Thyroid gland (tissue), 4 donors: ENCODE results near the gene SURF2. TPM values are rescaled to one million over a fixed set of nuclear protein-coding genes. Genes with fewer than 3 reads are reported as not detected.

Experiments
- DNase-seq, 2 donors: peaks; one replicate each; pipeline ENCODE4 v3.0.0-alpha.2; 2019
- H3K27ac ChIP-seq, 3 donors: fragments of 200-600 bp; sonication (generic); 1 replicate in 2 of 3; 2 replicates in 1 of 3; pipeline ENCODE4 v1.5.1; 2016 to 2019; ENCODE audit warnings: mild to moderate bottlenecking in 1 of 3, moderate library complexity in 1 of 3
- H3K27me3 ChIP-seq: fragments of 200-600 bp; sonication (generic); one replicate; pipeline ENCODE4 v1.5.1; 2019
- H3K36me3 ChIP-seq, 2 donors: fragments of 200-600 bp; sonication (generic); one replicate each; pipeline ENCODE4 v1.5.1; 2016 to 2019
- H3K4me1 ChIP-seq, 2 donors: fragments of 200-600 bp; sonication (generic); one replicate each; pipeline ENCODE4 v1.5.1; 2017 to 2019
- H3K4me3 ChIP-seq, 3 donors: fragments of 200-600 bp; sonication (generic); replicated peaks in 1 of 3; 1 replicate in 2 of 3; 2 replicates in 1 of 3; pipeline ENCODE4 v1.5.1; 2016; ENCODE audit warnings: mild to moderate bottlenecking in 1 of 3
- H3K9me3 ChIP-seq: fragments of 200-600 bp; sonication (generic); one replicate; pipeline ENCODE4 v1.5.1; 2017
- CTCF ChIP-seq, 6 experiments: fragments of 200-600 bp in 3 of 6; fragments of 450-650 bp in 3 of 6; sonication (generic) in 3 of 6; IDR thresholded peaks; one replicate each; pipeline ENCODE4 v1.5.1; 2016 to 2019; ENCODE audit warnings: antibody characterized with exemption in 6 of 6, mild to moderate bottlenecking in 2 of 6, inconsistent platforms in 1 of 6, moderate library complexity in 1 of 6
- POLR2A ChIP-seq, 2 donors: fragments of 450-650 bp; IDR thresholded peaks; one replicate each; pipeline ENCODE4 v1.6.1; 2017; ENCODE audit warnings: antibody characterized with exemption in 2 of 2, mild to moderate bottlenecking in 2 of 2, moderate library complexity in 1 of 2
- WGBS, 2 donors: methylation state at CpG; one replicate each; pipeline ENCODE4 v1.1.5; 2017; 5-methylcytosine and 5-hydroxymethylcytosine counted together
- intact Hi-C: fragments of 100-400 bp; cut with DNase I; formaldehyde crosslinking; loops from one replicate; pipeline ENCODE4 v1.15.1; 2023
- total RNA-seq, 4 donors: library from RNA; depleted of rRNA; stranded (reverse); fragments of >200 nt; gene quantifications; one replicate each; pipeline ENCODE4 v1.2.3, GENCODE V29; 2016

Gene SURF2
- total RNA-seq, 4 donors from 2014 or later: 26.2 to 42.7 (median 31.6) TPM

GRCh38 chr9:133347985-133348717, 8.2 kb upstream of the SURF2 start, which contains the start of the genes MED22 and RPL7A:
MED22 (minus strand) TSS chr9:133348131; CDS start chr9:133346662, 1,469 bp downstream.
RPL7A (plus strand) TSS chr9:133348218; CDS start chr9:133348244, 26 bp downstream.
- intact Hi-C loops: no loop called here
- 0% methylated on average over 35 to 37 of the region's 64 CpGs for WGBS, 2 donors
- H3K36me3 ChIP-seq: peaks cover 50 to 57% of the 10 kb centered on the region in 2 donors

GRCh38 chr9:133348718-133349573, 7.4 kb upstream of the SURF2 start:
- Histone ChIP-seq H3K27ac (peak overlapping the region; percentile 77 to 91 (median 88)), H3K4me1 (peaks cover 16 to 22% of the 10 kb centered on the region in 2 donors), H3K36me3 (peaks cover 42 to 49% of the 10 kb centered on the region in 2 donors), H3K27me3 (no peaks in the 10 kb centered on the region), H3K4me3 (peak overlapping the region; percentile 81 to 98 (median 87)), H3K9me3 (no peaks in the 10 kb centered on the region)
- no peak for DNase-seq
- TF ChIP-seq CTCF (IDR thresholded peaks at IDR 0.05) (no peak), POLR2A (IDR thresholded peaks at IDR 0.05) (no peak)
- WGBS, 2 donors: 18% methylated on average over 20 to 22 of the region's 25 CpGs
- intact Hi-C loops: no loop called here

More at GRCh38 chr9:133347985-133348717, 8.2 kb upstream of the SURF2 start, which contains the start of the genes MED22 and RPL7A:
- Histone ChIP-seq H3K4me3 (peak within 1 kb of the TSS; percentile 81 to 98 (median 87)), H3K9me3 (no peaks in the 10 kb centered on the region), H3K27me3 (no peaks in the 10 kb centered on the region), H3K27ac (peak within 1 kb of the TSS; percentile 77 to 91 (median 88)), H3K4me1 (peaks cover 16 to 22% of the 10 kb centered on the region in 2 donors)
- DNase-seq: peak; percentile 94 to 95
- peak in 1 of 6 experiments; percentile 24 for TF ChIP-seq CTCF (IDR thresholded peaks at IDR 0.05)
- TF ChIP-seq POLR2A (IDR thresholded peaks at IDR 0.05): peak in 1 of 2 donors; percentile 84

GRCh38 chr9:133349965-133350616, 6.3 kb upstream of the SURF2 start:
- no peak for DNase-seq
- Histone ChIP-seq H3K36me3 (peaks cover 35 to 38% of the 10 kb centered on the region in 2 donors), H3K4me3 (no peak overlapping the region), H3K9me3 (no peaks in the 10 kb centered on the region), H3K4me1 (peaks cover 16 to 24% of the 10 kb centered on the region in 2 donors), H3K27ac (no peak overlapping the region), H3K27me3 (no peaks in the 10 kb centered on the region)
- intact Hi-C loops: loop anchor here (10.0 kb wide), 2 partner anchors 135 to 315 kb away; partner anchors contain the start of gene GTF3C5
- 81 to 85% methylated on average over 15 of the region's 15 CpGs for WGBS, 2 donors
- TF ChIP-seq CTCF (IDR thresholded peaks at IDR 0.05) (no peak), POLR2A (IDR thresholded peaks at IDR 0.05) (no peak)

- no peak overlapping the region for H3K4me3 ChIP-seq
- no peak for TF ChIP-seq CTCF (IDR thresholded peaks at IDR 0.05)
- TF ChIP-seq POLR2A (IDR thresholded peaks at IDR 0.05): no peak
- intact Hi-C loops: loop anchor here (10.0 kb wide), 2 partner anchors 133 to 317 kb away; partner anchors contain the start of gene GTF3C5
- H3K4me1 ChIP-seq: peaks cover 22 to 28% of the 10 kb centered on the region in 2 donors
- WGBS, 2 donors: 96 to 97% methylated on average over 3 of the region's 3 CpGs
- no peak for DNase-seq
- H3K36me3 ChIP-seq: peaks cover 29 to 32% of the 10 kb centered on the region in 2 donors
- no peak overlapping the region for H3K27ac ChIP-seq
- no peaks in the 10 kb centered on the region for H3K9me3 ChIP-seq
- no peaks in the 10 kb centered on the region for H3K27me3 ChIP-seq
Measured at GRCh38 chr9:133351526-133351907, 4.8 kb upstream of the SURF2 start.
